Glutamatergic neuron (in vitro differentiated cells): ENCODE results near the gene RUSC2. TPM values are rescaled to one million over a fixed set of nuclear protein-coding genes. Genes with fewer than 3 reads are reported as not detected.
"Not testable (repeated sequence)": the region's sequence is repeated elsewhere in the genome, so short reads cannot be mapped to it uniquely, and the experiment has no call there.

Source experiments
- DNase-seq: peaks from one replicate; pipeline ENCODE4 v3.0.0; 2022
- H3K27ac Mint-ChIP-seq: one replicate; pipeline ENCODE4 v1.8.0; 2020; ENCODE audit warnings: mild to moderate bottlenecking, mixed read lengths, inconsistent platforms; ENCODE audit not compliant: unreplicated experiment
- H3K27me3 Mint-ChIP-seq: one replicate; pipeline ENCODE4 v1.8.0; 2020; ENCODE audit warnings: mild to moderate bottlenecking, moderate library complexity, mixed read lengths, inconsistent platforms; ENCODE audit not compliant: unreplicated experiment
- H3K36me3 Mint-ChIP-seq: one replicate; pipeline ENCODE4 v1.8.0; 2020; ENCODE audit warnings: mild to moderate bottlenecking, mixed read lengths, inconsistent platforms; ENCODE audit not compliant: unreplicated experiment
- H3K4me1 Mint-ChIP-seq: one replicate; pipeline ENCODE4 v1.8.0; 2020; ENCODE audit warnings: mild to moderate bottlenecking, low read depth, mixed read lengths, inconsistent platforms; ENCODE audit not compliant: unreplicated experiment
- H3K4me3 Mint-ChIP-seq: one replicate; pipeline ENCODE4 v1.8.0; 2020; ENCODE audit warnings: mild to moderate bottlenecking, mixed read lengths, inconsistent platforms; ENCODE audit not compliant: unreplicated experiment
- H3K9me3 Mint-ChIP-seq: one replicate; pipeline ENCODE4 v1.8.0; 2020; ENCODE audit warnings: mild to moderate bottlenecking, moderate library complexity, mixed read lengths, inconsistent platforms; ENCODE audit not compliant: unreplicated experiment
- CTCF ChIP-seq: fragments of 200-600 bp; sonication (generic); IDR thresholded peaks from one replicate; pipeline ENCODE4 v1.5.0; 2021; ENCODE audit not compliant: partially characterized antibody, unreplicated experiment
- total RNA-seq: library from RNA; stranded (reverse); fragmentation: NEBNext Ultra II Directional; extraction: Animal tissue kit (Norgen Biotek cat#: 25700); gene quantifications from one replicate; pipeline ENCODE4 v1.2.1, GENCODE V29; 2021; ENCODE audit not compliant: unreplicated experiment

Gene RUSC2
- total RNA-seq, 1 donor from 2014 or later: 84.4 TPM

GRCh38 chr9:35464141-35465025 lies 25.5 kb upstream of the RUSC2 start:
- no peak for DNase-seq
- no peak for TF ChIP-seq CTCF
- Mint-ChIP-seq H3K4me1 (no peaks in the 10 kb centered on the region), H3K27ac (no peak overlapping the region), H3K9me3 (no peaks in the 10 kb centered on the region), H3K4me3 (no peak overlapping the region), H3K36me3 (peaks cover 9% of the 10 kb centered on the region), H3K27me3 (peaks cover 3% of the 10 kb centered on the region)

- DNase-seq: no peak
- Mint-ChIP-seq H3K4me1 (no peaks in the 10 kb centered on the region), H3K36me3 (no peaks in the 10 kb centered on the region), H3K27me3 (peaks cover 1% of the 10 kb centered on the region), H3K4me3 (no peak overlapping the region), H3K27ac (no peak overlapping the region), H3K9me3 (no peaks in the 10 kb centered on the region)
- TF ChIP-seq CTCF: no peak
Measured at GRCh38 chr9:35470340-35470739, 19.6 kb upstream of the RUSC2 start.

- TF ChIP-seq CTCF: no peak
Measured at GRCh38 chr9:35470894-35471293, 19.0 kb upstream of the RUSC2 start.

GRCh38 chr9:35476596-35476995 lies 13.3 kb upstream of the RUSC2 start:
- Mint-ChIP-seq H3K27ac (no peak overlapping the region), H3K27me3 (peaks cover 1% of the 10 kb centered on the region), H3K9me3 (peaks cover 2% of the 10 kb centered on the region), H3K4me3 (no peak overlapping the region), H3K4me1 (no peaks in the 10 kb centered on the region), H3K36me3 (no peaks in the 10 kb centered on the region)
- no peak for TF ChIP-seq CTCF
- DNase-seq: no peak

More at GRCh38 chr9:35470894-35471293, 19.0 kb upstream of the RUSC2 start:
- DNase-seq: no peak
- H3K27ac Mint-ChIP-seq: no peak overlapping the region
- no peaks in the 10 kb centered on the region for H3K4me1 Mint-ChIP-seq
- no peak overlapping the region for H3K4me3 Mint-ChIP-seq
- H3K9me3 Mint-ChIP-seq: no peaks in the 10 kb centered on the region
- peaks cover 1% of the 10 kb centered on the region for H3K27me3 Mint-ChIP-seq
- H3K36me3 Mint-ChIP-seq: no peaks in the 10 kb centered on the region

- not testable (repeated sequence) for H3K36me3 Mint-ChIP-seq, H3K27me3 Mint-ChIP-seq, H3K27ac Mint-ChIP-seq, H3K4me3 Mint-ChIP-seq, H3K4me1 Mint-ChIP-seq, H3K9me3 Mint-ChIP-seq
- peak; percentile 27 for DNase-seq
- peak; percentile 61 for TF ChIP-seq CTCF
Measured at GRCh38 chr9:35477211-35477855, 12.6 kb upstream of the RUSC2 start.
